Measurements from ENCODE around the gene HIP1R.

GRCh38 chr12:122895320-122895703 is 60.1 kb downstream of the HIP1R start:
- no peak for TF ChIP-seq ZNF175 (tag by site-specific recombination; IDR thresholded peaks at IDR 0.05)
- no peak for TF ChIP-seq CTCF (tag by site-specific recombination; IDR thresholded peaks at IDR 0.05)
- TF ChIP-seq REST (tag by site-specific recombination; IDR thresholded peaks at IDR 0.05): no peak
- TF ChIP-seq HOXA7 (CRISPR knock-in tag; IDR thresholded peaks at IDR 0.05; ENCODE audit: borderline replicate concordance): no peak
- no peak for TF ChIP-seq TCF7L2 (IDR thresholded peaks at IDR 0.05; ENCODE audit: borderline replicate concordance, low read depth, low read length)
- no peak for TF ChIP-seq ZNF335 (tag by site-specific recombination; conservative IDR thresholded peaks at IDR 0.05)

All from HEK293 (cell line).